Uterus (tissue), 4 donors: ENCODE results near the gene ALOX12B. TPM values are rescaled to one million over a fixed set of nuclear protein-coding genes. Genes with fewer than 3 reads are reported as not detected.
"Not testable (repeated sequence)": the region's sequence is repeated elsewhere in the genome, so short reads cannot be mapped to it uniquely, and the experiment has no call there.

Experiments used
- DNase-seq, 2 donors: peaks; one replicate each; pipeline ENCODE4 v3.0.0-alpha.2; 2019 to 2020
- H3K27ac ChIP-seq, 2 donors: fragments of 200-600 bp; sonication (generic); 1 replicate in 1 of 2; 2 replicates in 1 of 2; pipeline ENCODE4 v1.5.1; 2016 to 2018
- H3K27me3 ChIP-seq, 2 donors: fragments of 200-600 bp; sonication (generic); one replicate each; pipeline ENCODE4 v1.5.1; 2018 to 2019; ENCODE audit warnings: control low read depth in 1 of 2
- H3K36me3 ChIP-seq, 2 donors: fragments of 200-600 bp; sonication (generic); one replicate each; pipeline ENCODE4 v1.5.1; 2019; ENCODE audit warnings: control low read depth in 1 of 2
- H3K4me1 ChIP-seq, 2 donors: fragments of 200-600 bp; sonication (generic); one replicate each; pipeline ENCODE4 v1.5.1; 2018 to 2019; ENCODE audit warnings: control low read depth in 1 of 2
- H3K4me3 ChIP-seq, 2 donors: fragments of 200-600 bp; sonication (generic); 1 replicate in 1 of 2; 2 replicates in 1 of 2; pipeline ENCODE4 v1.5.1; 2018 to 2019; ENCODE audit warnings: mild to moderate bottlenecking in 1 of 2
- H3K9me3 ChIP-seq, 2 donors: fragments of 200-600 bp; sonication (generic); one replicate each; pipeline ENCODE4 v1.5.1; 2019; ENCODE audit warnings: control low read depth in 1 of 2
- POLR2A ChIP-seq, 2 donors: fragments of 450-650 bp; IDR thresholded peaks; one replicate each; pipeline ENCODE4 v1.6.1; 2016; ENCODE audit warnings: antibody characterized with exemption in 2 of 2, mild to moderate bottlenecking in 1 of 2, moderate library complexity in 1 of 2
- intact Hi-C: fragments of 100-400 bp; cut with DNase I; formaldehyde crosslinking; loops from one replicate; pipeline ENCODE4 v1.15.1; 2023; ENCODE audit warnings: low total_unique reads
- microRNA-seq: library from miRNA; unstranded; fragments of <30 nt; microRNA quantifications from one replicate; pipeline ENCODE4, GENCODE V29; 2016; ENCODE audit warnings: borderline microRNAs expressed, borderline replicate concordance
- small RNA-seq: library from RNA; depleted of rRNA; stranded (forward); fragments of <200 nt; gene quantifications from one replicate; pipeline ENCODE3, GENCODE V24; 2016
- total RNA-seq, 4 donors: library from RNA; depleted of rRNA in 3 of 4; stranded (reverse); fragments of >200 nt in 3 of 4; gene quantifications; one replicate each; pipeline versions ENCODE4 v1.1.0 to v1.2.4, GENCODE V29; 2014 to 2023
- TF ChIP-seq, protein P1 (sequence below), 4 experiments: fragments of 200-600 bp in 2 of 4; fragments of 450-650 bp in 2 of 4; sonication (generic) in 2 of 4; IDR thresholded peaks; one replicate each; pipeline ENCODE4 v1.5.1; 2016 to 2019; ENCODE audit warnings: antibody characterized with exemption in 4 of 4, mild to moderate bottlenecking in 2 of 4, moderate library complexity in 1 of 4
- donor health status: DM: yes; HTN: yes; CAD: no.

Gene ALOX12B
- total RNA-seq, 4 donors from 2014 or later, result not detected

DNA sequence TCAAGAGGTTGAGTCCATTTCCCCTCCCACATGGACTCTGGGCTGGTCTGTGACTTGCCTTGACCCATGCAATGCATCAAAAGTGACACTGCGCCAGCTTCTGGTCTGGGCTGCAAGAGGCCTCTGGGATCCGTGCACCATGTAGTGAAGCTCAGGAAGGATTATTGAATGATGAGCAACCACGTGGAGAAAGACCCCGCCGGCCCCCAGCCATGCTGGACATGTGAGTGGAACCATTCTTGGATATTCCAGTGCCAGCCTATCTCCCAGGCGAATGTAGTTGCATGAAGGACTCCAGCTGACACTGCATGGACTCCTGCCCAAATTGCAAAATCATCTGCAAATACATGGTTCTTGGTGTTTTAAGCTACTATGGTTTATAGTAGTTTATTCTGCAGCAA, 56.3 kb downstream of the ALOX12B start:
- no peaks in the 10 kb centered on the region for H3K4me1 ChIP-seq
- no peak overlapping the region for H3K27ac ChIP-seq
- no peak overlapping the region for H3K4me3 ChIP-seq
- intact Hi-C loops, result no loop called here
- no peak for DNase-seq
- no peaks in the 10 kb centered on the region for H3K27me3 ChIP-seq
- no peaks in the 10 kb centered on the region for H3K9me3 ChIP-seq
- H3K36me3 ChIP-seq, result no peaks in the 10 kb centered on the region
- TF ChIP-seq, protein P1, sequence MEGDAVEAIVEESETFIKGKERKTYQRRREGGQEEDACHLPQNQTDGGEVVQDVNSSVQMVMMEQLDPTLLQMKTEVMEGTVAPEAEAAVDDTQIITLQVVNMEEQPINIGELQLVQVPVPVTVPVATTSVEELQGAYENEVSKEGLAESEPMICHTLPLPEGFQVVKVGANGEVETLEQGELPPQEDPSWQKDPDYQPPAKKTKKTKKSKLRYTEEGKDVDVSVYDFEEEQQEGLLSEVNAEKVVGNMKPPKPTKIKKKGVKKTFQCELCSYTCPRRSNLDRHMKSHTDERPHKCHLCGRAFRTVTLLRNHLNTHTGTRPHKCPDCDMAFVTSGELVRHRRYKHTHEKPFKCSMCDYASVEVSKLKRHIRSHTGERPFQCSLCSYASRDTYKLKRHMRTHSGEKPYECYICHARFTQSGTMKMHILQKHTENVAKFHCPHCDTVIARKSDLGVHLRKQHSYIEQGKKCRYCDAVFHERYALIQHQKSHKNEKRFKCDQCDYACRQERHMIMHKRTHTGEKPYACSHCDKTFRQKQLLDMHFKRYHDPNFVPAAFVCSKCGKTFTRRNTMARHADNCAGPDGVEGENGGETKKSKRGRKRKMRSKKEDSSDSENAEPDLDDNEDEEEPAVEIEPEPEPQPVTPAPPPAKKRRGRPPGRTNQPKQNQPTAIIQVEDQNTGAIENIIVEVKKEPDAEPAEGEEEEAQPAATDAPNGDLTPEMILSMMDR (IDR thresholded peaks at IDR 0.05), result no peak
- TF ChIP-seq POLR2A (IDR thresholded peaks at IDR 0.05), result no peak

DNA sequence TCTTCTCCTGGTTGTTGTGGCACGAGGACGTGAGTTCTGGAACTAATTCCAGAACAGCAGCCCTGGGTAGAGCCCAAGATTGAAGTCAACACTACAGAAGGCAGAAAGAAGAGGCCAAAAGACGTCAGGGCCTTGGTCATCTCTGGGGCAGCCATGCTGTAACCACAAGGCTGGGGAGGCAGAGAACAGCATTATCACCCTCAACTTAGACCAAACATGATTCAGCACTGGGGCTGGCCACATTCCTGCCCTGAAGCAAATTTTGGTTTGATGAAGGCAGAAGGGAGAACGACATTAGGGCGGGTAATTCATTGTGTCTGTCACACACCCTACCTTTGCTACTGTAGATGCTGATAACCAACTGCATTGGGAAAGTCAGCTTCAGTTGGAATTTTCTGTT, 58.4 kb downstream of the ALOX12B start:
- Histone ChIP-seq H3K4me1 (no peaks in the 10 kb centered on the region), H3K36me3 (no peaks in the 10 kb centered on the region), H3K27me3 (no peaks in the 10 kb centered on the region), H3K4me3 (no peak overlapping the region), H3K9me3 (no peaks in the 10 kb centered on the region), H3K27ac (no peak overlapping the region)
- TF ChIP-seq POLR2A (IDR thresholded peaks at IDR 0.05), result no peak
- TF ChIP-seq, protein P1 (IDR thresholded peaks at IDR 0.05), result no peak
- DNase-seq, result no peak
- intact Hi-C loops, result no loop called here

DNA sequence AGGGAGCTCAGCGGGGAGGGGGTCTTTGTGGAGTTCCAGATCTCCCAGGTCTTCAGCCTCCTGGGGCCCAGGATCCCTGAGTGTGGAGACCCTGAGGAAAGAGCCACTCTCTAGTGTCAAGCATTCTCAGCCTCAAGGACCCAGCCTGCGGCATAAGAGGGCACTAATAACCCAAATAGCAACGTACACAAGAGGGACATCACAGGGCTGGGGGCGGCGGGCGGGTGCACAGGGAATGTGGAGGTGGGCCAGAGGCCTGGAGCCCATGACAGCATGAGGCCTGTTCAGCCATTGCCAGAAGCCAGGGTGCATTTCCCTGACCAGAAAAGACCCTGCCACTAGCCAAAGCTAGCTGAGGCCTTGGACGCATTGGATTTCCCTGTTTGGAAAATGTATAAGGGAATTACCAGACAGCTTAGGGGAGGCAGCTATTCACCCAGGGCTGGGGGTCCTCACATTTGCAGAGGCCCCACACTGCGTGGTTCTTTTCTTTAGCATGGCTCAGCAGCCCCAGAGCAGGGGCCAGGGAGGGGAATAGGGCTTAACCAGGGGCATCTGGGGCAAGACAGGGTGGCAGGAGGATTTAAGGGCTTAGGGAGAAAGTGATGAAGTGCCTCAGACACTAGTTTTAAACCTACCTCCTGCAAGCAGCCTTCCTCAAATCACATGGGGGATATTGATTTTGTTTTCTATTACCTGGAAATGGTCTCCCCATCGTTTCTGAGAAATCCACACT, 62.2 kb downstream of the ALOX12B start:
- intact Hi-C loops, result no loop called here
- Histone ChIP-seq H3K9me3 (no peaks in the 10 kb centered on the region), H3K36me3 (no peaks in the 10 kb centered on the region), H3K27ac (no peak overlapping the region), H3K4me1 (no peaks in the 10 kb centered on the region), H3K4me3 (no peak overlapping the region), H3K27me3 (no peaks in the 10 kb centered on the region)
- no peak for DNase-seq
- TF ChIP-seq POLR2A (IDR thresholded peaks at IDR 0.05), result no peak
- TF ChIP-seq, protein P1 (IDR thresholded peaks at IDR 0.05), result no peak

GRCh38 chr17:8024161-8024560, 63.4 kb downstream of the ALOX12B start:
- H3K27ac ChIP-seq, H3K9me3 ChIP-seq, H3K27me3 ChIP-seq, H3K4me3 ChIP-seq, H3K36me3 ChIP-seq, DNase-seq, intact Hi-C loops, H3K4me1 ChIP-seq: not testable (repeated sequence)

Small RNAs within 50 kb of the gene (microRNA-seq; reads per million reads assigned to microRNA genes)
- gene MIR4314, result not detected

Small RNAs within 50 kb of the gene (small RNA-seq; reads per million reads assigned to genes)
- gene MIR4314, result not detected

Other genes with a start within 250 kb of the ALOX12B start
- 10 to 100 TPM in 3 of 4 donors, 1 to 10 TPM in 1; 7.3 to 68.1 (median 28.1) TPM for gene TMEM88, start 232.7 kb downstream of the ALOX12B start, total RNA-seq
- gene NAA38, start 230.2 kb downstream of the ALOX12B start, total RNA-seq, result 10 to 100 TPM in 3 of 4 donors, 1 to 10 TPM in 1; 3.6 to 94.7 (median 48.1) TPM
- 10 to 100 TPM in 3 of 4 donors, 1 to 10 TPM in 1; 3.1 to 17.6 (median 16.2) TPM for gene CYB5D1, start 229.7 kb downstream of the ALOX12B start, total RNA-seq
- gene CHD3, start 198.9 kb downstream of the ALOX12B start, total RNA-seq, result 100 to 1,000 TPM in 3 of 4 donors, 10 to 100 TPM in 1; 81.0 to 165 (median 133) TPM
- gene RNF227, start 171.4 kb downstream of the ALOX12B start, total RNA-seq, result 1 to 10 TPM in 3 of 4 donors, under 1 TPM in 1; under 0.01 to 9.8 (median 5.3) TPM
- 10 to 100 TPM in 2 of 4 donors, 1 to 10 TPM in 1, not detected in 1; 3.4 to 32.7 (median 19.5) TPM for gene KCNAB3, start 157.9 kb downstream of the ALOX12B start, total RNA-seq
- gene TRAPPC1, start 155.8 kb downstream of the ALOX12B start, total RNA-seq, result 10 to 100 TPM; 24.1 to 67.5 (median 27.8) TPM
- gene CNTROB, start 155.5 kb downstream of the ALOX12B start, total RNA-seq, result 10 to 100 TPM in 3 of 4 donors, 1 to 10 TPM in 1; 7.1 to 58.5 (median 26.1) TPM
- gene GUCY2D, start 85.1 kb downstream of the ALOX12B start, total RNA-seq, result under 1 TPM in 1 of 4 donors, not detected in 3; 0.14 TPM
- gene ALOX15B, start 48.7 kb downstream of the ALOX12B start, total RNA-seq, result 1 to 10 TPM in 1 of 4 donors, under 1 TPM in 2, not detected in 1; 0.14 to 1.5 (median 0.24) TPM
- under 1 TPM in 1 of 4 donors, not detected in 3; 0.26 TPM for gene ALOXE3, start 30.8 kb upstream of the ALOX12B start, total RNA-seq
- under 1 TPM in 1 of 4 donors, not detected in 3; 0.61 TPM for gene HES7, start 36.4 kb upstream of the ALOX12B start, total RNA-seq
- 100 to 1,000 TPM in 3 of 4 donors, 10 to 100 TPM in 1; 20.0 to 396 (median 163) TPM for gene PER1, start 64.7 kb upstream of the ALOX12B start, total RNA-seq
- 100 to 1,000 TPM in 1 of 4 donors, 10 to 100 TPM in 2, 1 to 10 TPM in 1; 6.7 to 150 (median 14.1) TPM for gene VAMP2, start 75.2 kb upstream of the ALOX12B start, total RNA-seq
- gene TMEM107, start 88.7 kb upstream of the ALOX12B start, total RNA-seq, result 10 to 100 TPM in 3 of 4 donors, under 1 TPM in 1; 0.77 to 42.6 (median 25.1) TPM
- 1 to 10 TPM in 3 of 4 donors, under 1 TPM in 1; under 0.01 to 9.0 (median 6.1) TPM for gene BORCS6, start 102.5 kb upstream of the ALOX12B start, total RNA-seq
- gene AURKB, start 122.9 kb upstream of the ALOX12B start, total RNA-seq, result 10 to 100 TPM in 1 of 4 donors, not detected in 3; 12.8 TPM
- gene CTC1, start 160.3 kb upstream of the ALOX12B start, total RNA-seq, result 10 to 100 TPM in 3 of 4 donors, 1 to 10 TPM in 1; 8.2 to 83.0 (median 20.0) TPM
- 10 to 100 TPM; 13.6 to 54.0 (median 40.0) TPM for gene PFAS, start 161.6 kb upstream of the ALOX12B start, total RNA-seq
- gene RANGRF, start 201.0 kb upstream of the ALOX12B start, total RNA-seq, result 10 to 100 TPM in 2 of 4 donors, 1 to 10 TPM in 2; 5.1 to 39.6 (median 16.4) TPM
- 1 to 10 TPM in 2 of 4 donors, under 1 TPM in 2; 0.29 to 3.4 (median 0.95) TPM for gene SLC25A35, start 207.7 kb upstream of the ALOX12B start, total RNA-seq
- 10 to 100 TPM in 1 of 4 donors, 1 to 10 TPM in 3; 1.0 to 35.5 (median 4.8) TPM for gene ARHGEF15, start 222.5 kb upstream of the ALOX12B start, total RNA-seq